ENCODE data around the gene SLC7A6. TPM values are rescaled to one million over a fixed set of nuclear protein-coding genes. Genes with fewer than 3 reads are reported as not detected.
A peak's percentile ranks its signal among the peaks of the same experiment; 100 is the strongest.

SLC7A6 gene
- total RNA-seq, 1 donor from 2014 or later, result 20.8 TPM

- Mint-ChIP-seq H3K4me3 (ENCODE audit: unreplicated experiment) (no peak overlapping the region), H3K27me3 (ENCODE audit: unreplicated experiment) (peaks cover 31% of the 10 kb centered on the region), H3K4me1 (ENCODE audit: unreplicated experiment) (peaks cover 20% of the 10 kb centered on the region), H3K9me3 (ENCODE audit: unreplicated experiment) (no peaks in the 10 kb centered on the region), H3K36me3 (ENCODE audit: low read depth, unreplicated experiment) (no peaks in the 10 kb centered on the region), H3K27ac (ENCODE audit: unreplicated experiment) (no peak overlapping the region)
- DNase-seq (ENCODE audit: low spot score), result no peak
- TF ChIP-seq CTCF (IDR thresholded peaks at IDR 0.05; ENCODE audit: unreplicated experiment), result no peak
Observed at GRCh38 chr16:68235108-68235886, 29.0 kb upstream of the SLC7A6 start.

- no peaks in the 10 kb centered on the region for H3K9me3 Mint-ChIP-seq (ENCODE audit: unreplicated experiment)
- peak within 1 kb of the TSS; percentile 48 for H3K27ac Mint-ChIP-seq (ENCODE audit: unreplicated experiment)
- no peak for TF ChIP-seq CTCF (IDR thresholded peaks at IDR 0.05; ENCODE audit: unreplicated experiment)
- DNase-seq (ENCODE audit: low spot score), result no peak
- H3K4me1 Mint-ChIP-seq (ENCODE audit: unreplicated experiment), result peaks cover 20% of the 10 kb centered on the region
- H3K27me3 Mint-ChIP-seq (ENCODE audit: unreplicated experiment), result peaks cover 28% of the 10 kb centered on the region
- H3K4me3 Mint-ChIP-seq (ENCODE audit: unreplicated experiment), result peak within 1 kb of the TSS; percentile 82
- no peaks in the 10 kb centered on the region for H3K36me3 Mint-ChIP-seq (ENCODE audit: low read depth, unreplicated experiment)
Observed at GRCh38 chr16:68235887-68236136, 28.5 kb upstream of the SLC7A6 start, which contains the start of gene ESRP2. ESRP2 (minus strand) TSS chr16:68236127; CDS start chr16:68236045, 82 bp downstream.

GRCh38 chr16:68236137-68236825, 28.0 kb upstream of the SLC7A6 start:
- Mint-ChIP-seq H3K27me3 (ENCODE audit: unreplicated experiment) (peaks cover 25% of the 10 kb centered on the region), H3K36me3 (ENCODE audit: low read depth, unreplicated experiment) (no peaks in the 10 kb centered on the region), H3K4me1 (ENCODE audit: unreplicated experiment) (peaks cover 20% of the 10 kb centered on the region), H3K9me3 (ENCODE audit: unreplicated experiment) (no peaks in the 10 kb centered on the region), H3K4me3 (ENCODE audit: unreplicated experiment) (peak overlapping the region; percentile 82), H3K27ac (ENCODE audit: unreplicated experiment) (peak overlapping the region; percentile 48)
- no peak for TF ChIP-seq CTCF (IDR thresholded peaks at IDR 0.05; ENCODE audit: unreplicated experiment)
- peak; percentile 24 for DNase-seq (ENCODE audit: low spot score)

GRCh38 chr16:68236826-68237242, 27.5 kb upstream of the SLC7A6 start:
- DNase-seq (ENCODE audit: low spot score), result no peak
- H3K4me1 Mint-ChIP-seq (ENCODE audit: unreplicated experiment), result peaks cover 20% of the 10 kb centered on the region
- peak overlapping the region; percentile 48 for H3K27ac Mint-ChIP-seq (ENCODE audit: unreplicated experiment)
- H3K27me3 Mint-ChIP-seq (ENCODE audit: unreplicated experiment), result peaks cover 23% of the 10 kb centered on the region
- H3K9me3 Mint-ChIP-seq (ENCODE audit: unreplicated experiment), result no peaks in the 10 kb centered on the region
- TF ChIP-seq CTCF (IDR thresholded peaks at IDR 0.05; ENCODE audit: unreplicated experiment), result no peak
- H3K36me3 Mint-ChIP-seq (ENCODE audit: low read depth, unreplicated experiment), result no peaks in the 10 kb centered on the region
- peak overlapping the region; percentile 82 for H3K4me3 Mint-ChIP-seq (ENCODE audit: unreplicated experiment)
